H9 (cell line): Measurements from ENCODE around the gene ARHGAP8. TPM values are rescaled to one million over a fixed set of nuclear protein-coding genes. Genes with fewer than 3 reads are reported as not detected.

Source experiments
- DNase-seq: peaks from one replicate; pipeline ENCODE4 v3.0.0-alpha.2; 2017
- H2AFZ ChIP-seq: one replicate; pipeline ENCODE4 v1.6.1; 2013; ENCODE audit warnings: mild to moderate bottlenecking, low read length, control low read depth, moderate library complexity
- H2AK5ac ChIP-seq: 2 replicates; pipeline ENCODE4 v1.6.1; 2013; ENCODE audit warnings: low read length, control low read depth, mixed read lengths; ENCODE audit not compliant: insufficient read length
- H2BK120ac ChIP-seq: one replicate; pipeline ENCODE4 v1.6.1; 2013; ENCODE audit warnings: low read depth, mild to moderate bottlenecking, low read length, control low read depth, inconsistent platforms; ENCODE audit not compliant: poor library complexity, severe bottlenecking
- H2BK12ac ChIP-seq: 2 replicates; pipeline ENCODE4 v1.6.1; 2013; ENCODE audit warnings: low read length, control low read depth, mixed read lengths, low read depth; ENCODE audit not compliant: insufficient read length
- H2BK15ac ChIP-seq: 2 replicates; pipeline ENCODE4 v1.6.1; 2013; ENCODE audit warnings: low read depth, low read length, control low read depth
- H2BK20ac ChIP-seq: one replicate; pipeline ENCODE4 v1.6.1; 2013; ENCODE audit warnings: low read depth, mild to moderate bottlenecking, low read length, control low read depth, inconsistent platforms; ENCODE audit not compliant: poor library complexity, severe bottlenecking
- H2BK5ac ChIP-seq: 2 replicates; pipeline ENCODE4 v1.6.1; 2013; ENCODE audit warnings: low read length, control low read depth, mixed read lengths; ENCODE audit not compliant: insufficient read length
- H3K14ac ChIP-seq: 2 replicates; pipeline ENCODE4 v1.6.1; 2013; ENCODE audit warnings: low read length, control low read depth; ENCODE audit not compliant: insufficient read depth
- H3K18ac ChIP-seq: 2 replicates; pipeline ENCODE4 v1.6.1; 2013; ENCODE audit warnings: low read depth, mild to moderate bottlenecking, mixed read lengths, low read length, control low read depth; ENCODE audit not compliant: insufficient read length
- H3K23ac ChIP-seq: 2 replicates; pipeline ENCODE4 v1.6.1; 2013; ENCODE audit warnings: low read length, control low read depth, mixed read lengths, low read depth; ENCODE audit not compliant: insufficient read length
- H3K23me2 ChIP-seq: 2 replicates; pipeline ENCODE4 v1.6.1; 2013; ENCODE audit warnings: low read depth, mild to moderate bottlenecking, mixed read lengths, low read length, control low read depth; ENCODE audit not compliant: insufficient read length, poor library complexity, severe bottlenecking
- H3K27ac ChIP-seq: 2 replicates; pipeline ENCODE4 v1.5.1; 2013; ENCODE audit warnings: low read length, control low read depth, mixed read lengths, low read depth; ENCODE audit not compliant: insufficient read length
- H3K27me3 ChIP-seq: 2 replicates; pipeline ENCODE4 v1.6.1; 2013; ENCODE audit warnings: low read length, control low read depth, inconsistent platforms; ENCODE audit not compliant: insufficient read depth
- H3K4ac ChIP-seq: 2 replicates; pipeline ENCODE4 v1.6.1; 2013; ENCODE audit warnings: low read depth, mild to moderate bottlenecking, control low read depth, inconsistent platforms, low read length, moderate library complexity
- H3K4me1 ChIP-seq: 2 replicates; pipeline ENCODE4 v1.6.1; 2013; ENCODE audit warnings: low read length, control low read depth, inconsistent platforms; ENCODE audit not compliant: insufficient read depth
- H3K4me2 ChIP-seq: 2 replicates; pipeline ENCODE4 v1.6.1; 2013; ENCODE audit warnings: low read length, control low read depth, mixed read lengths; ENCODE audit not compliant: insufficient read length, insufficient read depth
- H3K56ac ChIP-seq: 2 replicates; pipeline ENCODE4 v1.6.1; 2013; ENCODE audit warnings: low read depth, mild to moderate bottlenecking, mixed read lengths, low read length, control low read depth; ENCODE audit not compliant: insufficient read length
- H3K79me1 ChIP-seq: 2 replicates; pipeline ENCODE4 v1.6.1; 2013; ENCODE audit warnings: low read depth, mild to moderate bottlenecking, moderate library complexity, low read length, control low read depth, inconsistent platforms; ENCODE audit not compliant: insufficient read depth, poor library complexity, severe bottlenecking
- H3K79me2 ChIP-seq: 2 replicates; pipeline ENCODE4 v1.6.1; 2013; ENCODE audit warnings: low read length, control low read depth, inconsistent platforms; ENCODE audit not compliant: insufficient read depth
- H3K9ac ChIP-seq: 2 replicates; pipeline ENCODE4 v1.6.1; 2013; ENCODE audit warnings: low read length, control low read depth, mixed read lengths; ENCODE audit not compliant: insufficient read length; ENCODE audit errors: extremely low read depth
- H3K9me3 ChIP-seq: one replicate; pipeline ENCODE4 v1.6.1; 2013; ENCODE audit warnings: low read depth, low read length, inconsistent platforms; ENCODE audit not compliant: control insufficient read depth
- H3T11ph ChIP-seq: one replicate; pipeline ENCODE4 v1.6.1; 2013; ENCODE audit warnings: mild to moderate bottlenecking, low read length, control low read depth, inconsistent platforms
- H4K20me1 ChIP-seq: one replicate; pipeline ENCODE4 v1.6.1; 2013; ENCODE audit not compliant: control insufficient read depth, insufficient read length, insufficient read depth
- H4K5ac ChIP-seq: 2 replicates; pipeline ENCODE4 v1.6.1; 2013; ENCODE audit warnings: low read depth, mild to moderate bottlenecking, mixed read lengths, low read length, control low read depth; ENCODE audit not compliant: insufficient read length
- H4K8ac ChIP-seq: replicated peaks from 2 replicates; pipeline ENCODE4 v1.6.1; 2013; ENCODE audit warnings: low read length, control low read depth, mixed read lengths, low read depth; ENCODE audit not compliant: insufficient read length
- H4K91ac ChIP-seq: 2 replicates; pipeline ENCODE4 v1.6.1; 2013; ENCODE audit warnings: low read depth, mild to moderate bottlenecking, moderate library complexity, mixed read lengths, low read length, control low read depth; ENCODE audit not compliant: insufficient read length
- H3K27ac Mint-ChIP-seq, 3 experiments: 2 replicates in 2 of 3; 3 replicates in 1 of 3; pipeline ENCODE4 v1.8.0; 2020 to 2021; ENCODE audit warnings: mixed read lengths in 3 of 3, mild to moderate bottlenecking in 1 of 3, moderate library complexity in 1 of 3
- H3K27me3 Mint-ChIP-seq: 2 replicates; pipeline ENCODE4 v1.8.0; 2021; ENCODE audit warnings: low read depth, mild to moderate bottlenecking, moderate library complexity, mixed read lengths
- H3K36me3 Mint-ChIP-seq, 3 experiments: 2 replicates in 2 of 3; 3 replicates in 1 of 3; pipeline ENCODE4 v1.8.0; 2020 to 2021; ENCODE audit warnings: low read depth in 3 of 3, mixed read lengths in 3 of 3; ENCODE audit not compliant: insufficient read depth in 1 of 3
- H3K4me1 Mint-ChIP-seq, 2 experiments: 2 replicates each; pipeline ENCODE4 v1.8.0; 2020; ENCODE audit warnings: mixed read lengths in 2 of 2
- H3K4me3 Mint-ChIP-seq, 2 experiments: 2 replicates in 1 of 2; 3 replicates in 1 of 2; pipeline ENCODE4 v1.8.0; 2020 to 2021; ENCODE audit warnings: mild to moderate bottlenecking in 2 of 2, mixed read lengths in 2 of 2, moderate library complexity in 1 of 2
- H3K9me3 Mint-ChIP-seq, 2 experiments: 2 replicates in 1 of 2; 3 replicates in 1 of 2; pipeline ENCODE4 v1.8.0; 2020; ENCODE audit warnings: mild to moderate bottlenecking in 2 of 2, mixed read lengths in 2 of 2, moderate library complexity in 1 of 2
- CTCF ChIP-seq: fragments of 200-600 bp; sonication (generic); conservative IDR thresholded peaks from 3 replicates; pipeline ENCODE4 v1.8.0; 2021; ENCODE audit warnings: antibody characterized with exemption, mild to moderate bottlenecking
- WGBS: extraction: QIAGEN DNeasy Blood & Tissue Kit; methylation state at CpG from one replicate; pipeline ENCODE4 v1.1.7; 2013; ENCODE audit warnings: missing lambda C conversion rate, low lambda C conversion rate, mixed read lengths; ENCODE audit not compliant: insufficient read length; ENCODE audit errors: extremely low coverage; 5-methylcytosine and 5-hydroxymethylcytosine counted together
- total RNA-seq: library from RNA; stranded (reverse); gene quantifications from 2 replicates; pipeline ENCODE4 v1.2.1, GENCODE V29; 2021

ARHGAP8 gene
- total RNA-seq, 1 experiment from 2014 or later: 35.4 TPM

- H3K56ac ChIP-seq: no peak overlapping the region
- Mint-ChIP-seq H3K36me3 (peaks cover 18 to 27% (median 23%) of the 10 kb centered on the region in 3 experiments), H3K9me3 (peaks cover 3 to 6% of the 10 kb centered on the region in 2 experiments; a peak in 3 of 5 replicates), H3K4me3 (no peak overlapping the region; a peak in 1 of 5 replicates), H3K27ac (peak overlapping the region in 2 of 3 experiments; percentile 84 to 88; a peak in 4 of 7 replicates), H3K4me1 (peaks cover 20 to 28% of the 10 kb centered on the region in 2 experiments), H3K27me3 (no peaks in the 10 kb centered on the region)
- H3T11ph ChIP-seq: no peak overlapping the region
- no peak overlapping the region for H3K4me2 ChIP-seq
- H4K91ac ChIP-seq: no peak overlapping the region
- peaks cover 2% of the 10 kb centered on the region; the same call in 1 of the 2 replicates for H3K79me2 ChIP-seq
- H3K23me2 ChIP-seq: no peaks in the 10 kb centered on the region
- H3K27me3 ChIP-seq: no peaks in the 10 kb centered on the region
- H2BK15ac ChIP-seq: no peak overlapping the region
- no peak overlapping the region for H3K18ac ChIP-seq
- H3K9ac ChIP-seq: no peak overlapping the region
- H3K4ac ChIP-seq: no peak overlapping the region
- peaks cover 4% of the 10 kb centered on the region; the same call in 1 of the 2 replicates for H3K4me1 ChIP-seq
- H4K20me1 ChIP-seq: no peaks in the 10 kb centered on the region
- H2BK5ac ChIP-seq: no peak overlapping the region
- no peak for TF ChIP-seq CTCF
- H2BK120ac ChIP-seq: no peak overlapping the region
- no peak overlapping the region for H3K14ac ChIP-seq
- no peak overlapping the region for H3K23ac ChIP-seq
- no peaks in the 10 kb centered on the region for H3K9me3 ChIP-seq
- H4K5ac ChIP-seq: no peak overlapping the region
- WGBS: no CpG with 5 or more reads among the region's 4 CpGs
- no peak overlapping the region for H3K27ac ChIP-seq
- no peak overlapping the region for H4K8ac ChIP-seq
- no peak overlapping the region for H2AFZ ChIP-seq
- H2BK20ac ChIP-seq: no peak overlapping the region
- DNase-seq: no peak
- peaks cover 3% of the 10 kb centered on the region for H3K79me1 ChIP-seq
- no peak overlapping the region for H2AK5ac ChIP-seq
- H2BK12ac ChIP-seq: no peak overlapping the region
Measured at GRCh38 chr22:44764974-44765373, 12.6 kb downstream of the ARHGAP8 start.
